ENCODE data around the gene RNF44. TPM values are rescaled to one million over a fixed set of nuclear protein-coding genes. Genes with fewer than 3 reads are reported as not detected.

The RNF44 gene
- total and polyA plus RNA-seq, 2 of the 13 experiments (the other 11 are each of a cell fraction or from before 2014, with no cell fraction given): 9.2 to 16.8 TPM

- no peak overlapping the region for H3K9ac ChIP-seq (ENCODE audit: insufficient read depth, low read depth, low read length)
- ATAC-seq: no peak
- no peak for DNase-seq (ENCODE audit: low spot score)
- H3K4me1 ChIP-seq (ENCODE audit: insufficient read depth, low read length): peaks cover 24% of the 10 kb centered on the region
- intact Hi-C loops (cut with micrococcal nuclease; ENCODE audit: unreplicated experiment): no loop called here
- TF ChIP-seq ZBTB43 (CRISPR knock-in tag; conservative IDR thresholded peaks at IDR 0.05) (no peak), FOSL2 (CRISPR knock-in tag; IDR thresholded peaks at IDR 0.05) (0 out of 2 replicates have a peak, but pooled peaks have one; percentile 14)
- WGBS (ENCODE audit: low lambda C conversion rate): 90% methylated on average over 15 of the region's 18 CpGs
- H3K27ac ChIP-seq (ENCODE audit: extremely low read length, insufficient read depth, low read length): no peak overlapping the region
- no peak overlapping the region for H3K4me2 ChIP-seq (ENCODE audit: low read depth, low read length)
- no peak overlapping the region for H2AFZ ChIP-seq (ENCODE audit: low read length)
- CTCF ChIA-PET (ENCODE audit: low intra/inter-chr PET ratio, low total read pairs): no interaction called here
- H3K79me2 ChIP-seq (ENCODE audit: insufficient read depth, low read length): peaks cover 16% of the 10 kb centered on the region
- no peak for FAIRE-seq
- in situ Hi-C loops (cut with HindIII; ENCODE audit: extremely low pct_ligation_motif_present, low pct_unique_long_range_greater_than_20kb): no loop called here
- H3K36me3 ChIP-seq (replicated peaks in 1 of 2; ENCODE audit: control insufficient read depth in 1 of 2, insufficient read depth in 2 of 2, low read length in 2 of 2): no peaks in the 10 kb centered on the region
- POLR2A ChIA-PET: no interaction called here
- no peaks in the 10 kb centered on the region for H3K9me3 ChIP-seq (ENCODE audit: low read length)
- H3K4me3 ChIP-seq (replicated peaks in 1 of 3; ENCODE audit: insufficient read depth in 1 of 3, low read depth in 2 of 3, low read length in 3 of 3): no peak overlapping the region
- H3K27me3 ChIP-seq (ENCODE audit: control insufficient read depth in 1 of 2, insufficient read depth in 2 of 2, low read length in 2 of 2): no peaks in the 10 kb centered on the region
- no TSS peak for BruUV-seq (replicated peaks)
- H4K20me1 ChIP-seq (ENCODE audit: insufficient read depth, low read length): no peaks in the 10 kb centered on the region
Observed at GRCh38 chr5:176553260-176554085, 16.3 kb upstream of the RNF44 start.

- Histone ChIP-seq H3K9me3 (ENCODE audit: low read length) (no peaks in the 10 kb centered on the region), H3K4me1 (ENCODE audit: insufficient read depth, low read length) (peaks cover 35% of the 10 kb centered on the region), H4K20me1 (ENCODE audit: insufficient read depth, low read length) (no peaks in the 10 kb centered on the region), H3K27ac (ENCODE audit: extremely low read length, insufficient read depth, low read length) (no peak overlapping the region), H3K27me3 (ENCODE audit: control insufficient read depth in 1 of 2, insufficient read depth in 2 of 2, low read length in 2 of 2) (no peaks in the 10 kb centered on the region), H3K4me2 (ENCODE audit: low read depth, low read length) (no peak overlapping the region), H2AFZ (ENCODE audit: low read length) (no peak overlapping the region), H3K4me3 (replicated peaks in 1 of 3; ENCODE audit: insufficient read depth in 1 of 3, low read depth in 2 of 3, low read length in 3 of 3) (no peak overlapping the region), H3K9ac (ENCODE audit: insufficient read depth, low read depth, low read length) (no peak overlapping the region), H3K36me3 (replicated peaks in 1 of 2; ENCODE audit: control insufficient read depth in 1 of 2, insufficient read depth in 2 of 2, low read length in 2 of 2) (no peaks in the 10 kb centered on the region), H3K79me2 (ENCODE audit: insufficient read depth, low read length) (peaks cover 16% of the 10 kb centered on the region)
- DNase-seq (ENCODE audit: low spot score): no peak
- intact Hi-C loops (cut with micrococcal nuclease; ENCODE audit: unreplicated experiment): no loop called here
- CTCF ChIA-PET (ENCODE audit: low intra/inter-chr PET ratio, low total read pairs): no interaction called here
- POLR2A ChIA-PET: no interaction called here
- FAIRE-seq: no peak
- WGBS (ENCODE audit: low lambda C conversion rate): 92% methylated on average over 6 of the region's 11 CpGs
- TF ChIP-seq ZNF543 (CRISPR knock-in tag; IDR thresholded peaks at IDR 0.05) (no peak), IKZF5 (CRISPR knock-in tag; IDR thresholded peaks at IDR 0.05) (no peak), GFI1 (CRISPR knock-in tag; IDR thresholded peaks at IDR 0.05; ENCODE audit: borderline replicate concordance) (no peak), ZNF780A (CRISPR knock-in tag; IDR thresholded peaks at IDR 0.05) (no peak), MZF1 (CRISPR knock-in tag; IDR thresholded peaks at IDR 0.05; ENCODE audit: borderline replicate concordance) (no peak), ATF5 (CRISPR knock-in tag; IDR thresholded peaks at IDR 0.05; ENCODE audit: low read depth) (no peak), ATF7 (IDR thresholded peaks at IDR 0.05) (no peak), ATF7 (CRISPR knock-in tag; IDR thresholded peaks at IDR 0.05) (no peak), ZNF549 (CRISPR knock-in tag; IDR thresholded peaks at IDR 0.05) (no peak), KDM4B (CRISPR knock-in tag; IDR thresholded peaks at IDR 0.05) (no peak), MED8 (CRISPR knock-in tag; IDR thresholded peaks at IDR 0.05; ENCODE audit: insufficient replicate concordance) (no peak), RXRA (CRISPR knock-in tag; IDR thresholded peaks at IDR 0.05) (no peak), ZNF558 (CRISPR knock-in tag; IDR thresholded peaks at IDR 0.05; ENCODE audit: borderline replicate concordance) (no peak), JARID2 (CRISPR knock-in tag; IDR thresholded peaks at IDR 0.05; ENCODE audit: insufficient replicate concordance) (no peak)
- in situ Hi-C loops (cut with HindIII; ENCODE audit: extremely low pct_ligation_motif_present, low pct_unique_long_range_greater_than_20kb): no loop called here
- no TSS peak for BruUV-seq (replicated peaks)
- ATAC-seq: no peak
Observed at GRCh38 chr5:176552332-176552869, 15.2 kb upstream of the RNF44 start.

Data from HepG2 (cell line).